ENCODE measurements around the gene PLEKHG4.
A peak's percentile ranks its signal among the peaks of the same experiment; 100 is the strongest.

PLEKHG4 gene

GRCh38 chr16:67244387-67245185, 34.7 kb upstream of the PLEKHG4 start:
- DNase-seq (ENCODE audit: low read depth): peak; percentile 62

GRCh38 chr16:67245186-67245585, 34.1 kb upstream of the PLEKHG4 start:
- DNase-seq (ENCODE audit: low read depth): no peak

DNA sequence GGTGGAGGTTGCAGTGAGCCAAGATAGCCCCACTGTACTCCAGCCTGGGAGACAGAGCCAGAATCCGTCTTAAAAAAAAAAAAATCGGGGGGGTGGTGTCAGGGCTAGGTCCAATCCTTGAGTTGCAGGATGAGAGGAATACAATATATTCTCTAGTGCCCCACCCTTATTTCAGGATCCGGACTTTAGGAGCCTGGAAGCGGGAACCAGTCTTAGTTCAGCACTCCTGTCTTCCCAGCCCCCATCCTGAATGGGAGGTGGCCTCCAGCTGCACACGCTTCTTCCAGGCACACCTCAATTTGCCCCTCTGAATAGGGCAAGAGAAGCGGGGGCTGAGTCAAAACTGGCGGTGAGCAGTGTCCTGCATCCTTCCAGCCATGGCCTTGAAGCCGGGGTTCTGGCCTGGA, 33.7 kb upstream of the PLEKHG4 start:
- no peak for DNase-seq (ENCODE audit: low read depth)

DNA sequence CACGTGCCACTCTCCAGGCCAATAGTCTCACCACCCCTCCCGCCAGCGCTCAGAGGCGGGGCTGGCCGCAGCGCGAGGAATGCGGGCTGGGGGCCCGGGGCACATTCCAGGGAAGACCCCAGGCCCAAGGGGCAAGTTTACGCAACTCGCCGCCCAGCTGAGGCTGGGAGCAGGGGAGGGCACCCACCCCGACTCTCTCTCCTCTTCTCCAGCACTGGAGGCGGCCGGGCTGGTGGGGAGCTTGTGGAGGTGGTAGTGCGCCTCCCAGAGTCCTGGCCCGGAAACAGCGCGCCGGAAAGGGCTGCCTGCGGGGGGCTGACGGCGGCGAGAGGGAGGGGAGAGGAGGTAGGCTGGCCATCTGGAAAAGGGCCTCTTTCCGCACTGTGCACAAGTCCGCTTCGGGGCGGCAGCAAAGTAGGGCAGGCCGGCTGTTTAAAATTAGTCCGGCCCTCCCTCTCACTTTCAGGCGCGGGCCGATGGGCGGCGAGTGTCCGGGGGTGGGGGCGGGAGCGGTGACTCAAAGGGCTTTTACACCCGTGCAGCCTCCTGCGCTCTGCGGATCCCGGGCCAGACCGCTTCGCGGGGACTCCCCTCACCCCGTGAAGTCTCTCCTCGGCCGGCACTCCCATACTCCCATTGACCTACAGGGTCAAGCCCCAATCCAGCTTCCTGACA, 33.1 kb upstream of the PLEKHG4 start:
- peak; percentile 56 for DNase-seq (ENCODE audit: low read depth)

DNA sequence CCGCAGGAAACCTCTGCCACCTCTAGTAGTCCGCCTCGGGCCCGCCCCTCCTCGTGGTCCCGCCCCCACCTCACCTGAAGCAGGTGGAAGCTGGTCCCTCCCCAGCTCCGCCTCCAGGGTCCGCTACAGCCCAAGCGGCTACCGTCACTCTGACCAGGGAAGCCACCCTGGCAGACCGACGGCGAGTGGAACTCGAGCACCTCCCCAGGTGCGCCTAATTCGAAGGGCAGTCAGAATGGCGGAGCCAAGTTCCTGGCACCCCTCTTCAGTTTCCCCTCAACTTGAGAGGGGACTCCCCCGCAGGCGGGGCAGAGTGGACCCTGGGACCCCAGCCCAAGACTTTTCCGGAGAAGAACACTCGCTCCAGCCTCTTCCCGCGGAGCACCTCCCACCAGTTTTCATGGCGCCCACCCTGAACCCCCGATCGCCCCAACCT, 32.6 kb upstream of the PLEKHG4 start:
- no peak for DNase-seq (ENCODE audit: low read depth)

- DNase-seq (ENCODE audit: low read depth): peak; percentile 69
Measured at GRCh38 chr16:67247192-67248072, 31.9 kb upstream of the PLEKHG4 start, which contains the start of gene FHOD1. Gene FHOD1, minus strand, starts transcription at chr16:67247481. Its CDS starts 71 bp downstream, at chr16:67247410.

DNA sequence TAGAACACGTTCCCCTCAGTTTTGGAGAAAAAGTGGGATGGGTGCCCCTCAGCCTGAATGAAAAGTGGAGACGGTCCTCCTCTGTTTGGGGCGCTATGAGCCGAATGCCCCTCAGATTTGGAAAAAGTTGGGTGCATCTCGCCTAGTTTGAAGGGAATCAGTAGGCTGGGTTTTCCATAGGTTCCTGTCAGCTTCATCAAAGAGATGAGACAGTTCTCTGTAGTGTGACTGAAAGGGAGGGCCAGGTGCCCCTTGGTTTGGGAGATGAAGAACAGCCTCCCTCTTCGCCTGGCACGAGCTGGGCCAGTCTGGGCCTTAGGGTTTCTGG, 31.3 kb upstream of the PLEKHG4 start:
- no peak for DNase-seq (ENCODE audit: low read depth)

GRCh38 chr16:67248401-67249177, 30.7 kb upstream of the PLEKHG4 start, which contains the start of gene SLC9A5:
Gene SLC9A5, plus strand, starts transcription at chr16:67248979. Its CDS starts 36 bp downstream, at chr16:67249015.
- DNase-seq (ENCODE audit: low read depth): no peak

DNA sequence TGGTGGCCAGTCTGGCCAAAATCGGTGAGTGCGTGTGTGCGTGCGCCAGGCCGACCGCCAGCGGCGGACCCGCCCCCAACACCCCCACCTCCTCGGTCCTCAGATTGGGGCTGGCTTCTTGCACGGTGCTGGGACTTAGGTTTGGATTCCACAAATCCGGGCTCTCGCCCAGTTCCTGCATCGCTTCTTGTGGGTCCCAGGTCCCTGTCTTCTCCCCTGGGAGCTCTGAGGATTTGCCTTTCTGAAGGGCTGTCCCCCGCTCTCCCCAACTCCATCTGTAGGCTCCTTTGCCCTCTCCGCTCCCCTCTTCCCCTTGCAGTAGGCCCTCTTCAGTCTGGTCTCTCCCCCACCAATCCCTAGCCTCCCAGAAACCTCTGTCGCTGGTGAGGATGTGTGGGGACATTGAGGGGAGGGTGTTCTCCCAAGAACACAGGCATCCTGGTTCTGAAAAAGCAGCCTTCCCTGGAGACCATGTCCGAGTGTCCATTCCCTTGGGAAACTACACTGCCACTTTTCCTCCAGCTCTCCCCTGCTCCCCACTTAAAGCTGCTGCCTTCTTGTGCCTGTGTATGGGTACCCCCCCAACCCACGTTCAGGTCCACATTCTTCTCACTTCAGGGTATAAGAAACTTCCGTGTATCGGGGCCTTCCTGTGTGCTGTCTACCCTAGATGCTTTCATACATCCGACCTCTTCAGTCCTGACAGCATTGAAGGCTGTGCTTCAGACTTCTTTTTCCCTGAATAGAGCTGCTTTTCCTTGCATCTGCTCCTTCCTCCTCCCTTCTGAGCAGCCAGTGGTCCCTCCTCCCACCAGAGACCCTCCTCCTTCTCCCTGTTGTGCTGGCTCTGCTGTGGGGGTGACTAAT, 29.9 kb upstream of the PLEKHG4 start:
- DNase-seq (ENCODE audit: low read depth): no peak

DNA sequence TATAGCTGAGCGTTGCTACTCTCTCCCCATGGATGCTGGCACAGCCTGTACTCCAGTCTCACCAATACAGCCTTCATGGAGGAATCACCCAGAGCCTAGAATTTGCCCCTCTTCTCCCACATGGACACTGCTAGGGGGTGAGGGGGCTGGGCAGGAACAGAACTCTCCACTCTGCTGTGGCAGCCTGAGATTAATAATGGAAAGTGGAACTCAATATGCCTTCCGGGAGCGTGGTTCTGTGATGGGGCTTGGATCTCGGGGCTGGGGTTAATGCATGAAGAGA, 29.3 kb upstream of the PLEKHG4 start:
- no peak for DNase-seq (ENCODE audit: low read depth)

GRCh38 chr16:67252609-67253497, 26.5 kb upstream of the PLEKHG4 start:
- no peak for DNase-seq (ENCODE audit: low read depth)

DNA sequence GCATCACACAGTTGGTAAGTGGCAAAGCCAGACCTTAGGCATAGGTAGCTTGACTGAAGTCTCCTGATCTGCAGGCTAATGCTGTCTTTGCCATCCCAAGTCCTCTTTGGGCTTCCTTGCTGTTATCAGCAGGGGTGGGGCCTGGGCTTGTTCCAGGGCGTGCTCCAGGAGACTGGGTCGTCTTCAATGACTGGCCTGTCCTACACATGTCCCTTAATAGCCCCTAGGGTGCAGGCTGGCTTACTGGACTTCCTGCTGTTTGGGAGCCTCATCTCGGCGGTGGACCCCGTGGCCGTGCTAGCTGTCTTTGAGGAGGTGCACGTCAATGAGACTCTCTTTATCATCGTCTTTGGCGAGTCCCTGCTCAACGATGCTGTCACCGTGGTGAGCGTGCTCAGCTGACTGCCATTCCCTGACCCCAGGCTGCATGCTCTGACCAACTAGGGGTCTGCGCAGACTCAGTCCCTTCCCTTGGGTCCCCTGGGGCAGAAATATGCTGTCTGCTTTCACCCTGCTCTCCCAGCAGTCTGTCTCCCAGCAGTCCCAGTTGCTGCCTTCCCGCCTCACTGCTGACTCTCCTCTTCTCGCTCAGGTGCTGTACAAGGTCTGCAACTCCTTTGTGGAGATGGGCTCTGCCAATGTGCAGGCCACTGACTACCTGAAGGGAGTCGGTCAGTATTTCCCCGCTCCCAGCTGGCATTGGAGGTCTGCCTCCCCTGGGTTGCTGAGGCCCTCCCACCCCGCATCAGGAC, 24.4 kb upstream of the PLEKHG4 start:
- DNase-seq (ENCODE audit: low read depth): no peak

GRCh38 chr16:67255553-67256221, 23.6 kb upstream of the PLEKHG4 start:
- no peak for DNase-seq (ENCODE audit: low read depth)

DNA sequence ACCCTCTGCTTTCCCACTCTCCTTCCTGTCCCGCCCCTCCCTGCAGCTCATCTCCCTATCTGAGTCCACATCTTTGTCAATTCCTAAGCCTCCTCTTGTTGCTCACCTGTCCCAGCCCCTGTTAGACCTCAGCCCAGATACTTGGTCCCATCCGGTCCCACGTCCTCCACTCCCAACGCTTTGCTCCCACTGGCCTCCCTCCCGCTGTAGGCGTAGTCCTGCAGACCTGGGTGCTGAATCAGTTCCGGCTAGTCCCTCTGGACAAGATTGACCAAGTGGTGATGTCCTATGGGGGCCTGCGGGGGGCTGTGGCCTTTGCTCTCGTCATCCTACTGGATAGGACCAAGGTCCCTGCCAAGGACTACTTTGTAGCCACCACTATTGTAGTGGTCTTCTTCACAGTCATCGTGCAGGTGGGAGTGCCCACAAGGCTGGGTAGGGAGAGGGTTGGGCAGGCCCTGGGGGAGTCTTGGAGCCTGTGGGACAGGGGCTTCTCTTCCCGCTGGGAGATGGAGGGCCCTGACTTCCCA, 22.6 kb upstream of the PLEKHG4 start:
- no peak for DNase-seq (ENCODE audit: low read depth)

DNA sequence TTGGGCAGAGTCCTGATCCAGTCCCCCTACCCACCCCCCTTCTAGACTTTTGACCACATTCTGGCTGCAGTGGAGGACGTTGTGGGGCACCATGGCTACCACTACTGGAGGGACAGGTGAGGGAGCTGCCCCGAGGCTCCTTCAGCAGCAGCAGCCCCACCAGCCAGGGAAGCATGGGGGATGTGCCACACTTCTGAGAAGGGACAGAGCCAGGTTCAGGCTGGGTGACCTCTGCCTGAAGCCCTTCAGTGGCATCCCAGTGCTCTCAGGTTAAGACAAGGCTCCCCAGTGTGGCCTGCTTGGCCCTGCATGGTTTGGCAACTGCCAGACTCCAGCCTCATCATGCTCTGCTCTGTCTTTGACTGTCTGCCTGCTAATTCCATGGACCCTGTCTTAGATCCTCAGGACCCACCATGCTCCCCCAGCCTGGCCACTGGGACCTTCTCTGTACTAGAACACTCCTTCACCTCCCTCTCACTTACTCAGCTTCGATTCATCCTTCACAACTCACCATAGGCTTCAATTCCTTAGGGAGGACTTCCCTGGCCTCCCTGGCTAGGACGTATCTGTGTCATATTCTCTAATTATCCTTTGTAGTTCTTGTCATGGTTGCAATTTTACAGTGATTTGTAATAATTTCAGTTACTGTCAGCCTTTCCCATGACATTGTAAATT, 21.7 kb upstream of the PLEKHG4 start:
- no peak for DNase-seq (ENCODE audit: low read depth)

GRCh38 chr16:67258161-67258835, 21.0 kb upstream of the PLEKHG4 start:
- no peak for DNase-seq (ENCODE audit: low read depth)

GRCh38 chr16:67259705-67260104, 19.6 kb upstream of the PLEKHG4 start:
- no peak for DNase-seq (ENCODE audit: low read depth)

Data from non-pigmented ciliary epithelial cell (primary cell).